NT2/D1 (cell line): ENCODE results near the gene MAN2A2.
A peak's percentile ranks its signal among the peaks of the same experiment; 100 is the strongest.

Experiments used
- DNase-seq: peaks from one replicate; pipeline ENCODE4 v3.0.0-alpha.2; 2011; ENCODE audit warnings: low read depth, low spot score
- H3K27me3 ChIP-seq: 2 replicates; pipeline ENCODE4 v1.6.0; 2011; ENCODE audit warnings: mild to moderate bottlenecking; ENCODE audit not compliant: insufficient read length, insufficient read depth
- H3K36me3 ChIP-seq: 2 replicates; pipeline ENCODE4 v1.6.1; 2011; ENCODE audit warnings: mild to moderate bottlenecking, low read length, mixed read lengths; ENCODE audit not compliant: insufficient read depth, insufficient read length
- H3K4me1 ChIP-seq: 2 replicates; pipeline ENCODE4 v1.5.1; 2011; ENCODE audit not compliant: insufficient read depth, insufficient read length
- H3K4me3 ChIP-seq: 2 replicates; pipeline ENCODE4 v1.5.1; 2011; ENCODE audit warnings: low read depth; ENCODE audit not compliant: insufficient read length
- H3K9ac ChIP-seq: 2 replicates; pipeline ENCODE4 v1.6.0; 2011; ENCODE audit warnings: low read depth; ENCODE audit not compliant: insufficient read length
- H3K9me3 ChIP-seq: 2 replicates; pipeline ENCODE4 v1.5.1; 2011; ENCODE audit warnings: mild to moderate bottlenecking, low read length; ENCODE audit not compliant: insufficient read depth
- SUZ12 ChIP-seq: IDR thresholded peaks from 2 replicates; pipeline ENCODE4 v1.6.1; 2011; ENCODE audit not compliant: insufficient read length, insufficient read depth; ENCODE audit errors: extremely low read depth
- YY1 ChIP-seq: IDR thresholded peaks from 2 replicates; pipeline ENCODE4 v1.6.1; 2011; ENCODE audit not compliant: insufficient read length, insufficient read depth
- ZNF274 ChIP-seq: IDR thresholded peaks from 2 replicates; pipeline ENCODE4 v1.6.1; 2011; ENCODE audit warnings: mild to moderate bottlenecking, low read depth, low read length

The MAN2A2 gene

DNA sequence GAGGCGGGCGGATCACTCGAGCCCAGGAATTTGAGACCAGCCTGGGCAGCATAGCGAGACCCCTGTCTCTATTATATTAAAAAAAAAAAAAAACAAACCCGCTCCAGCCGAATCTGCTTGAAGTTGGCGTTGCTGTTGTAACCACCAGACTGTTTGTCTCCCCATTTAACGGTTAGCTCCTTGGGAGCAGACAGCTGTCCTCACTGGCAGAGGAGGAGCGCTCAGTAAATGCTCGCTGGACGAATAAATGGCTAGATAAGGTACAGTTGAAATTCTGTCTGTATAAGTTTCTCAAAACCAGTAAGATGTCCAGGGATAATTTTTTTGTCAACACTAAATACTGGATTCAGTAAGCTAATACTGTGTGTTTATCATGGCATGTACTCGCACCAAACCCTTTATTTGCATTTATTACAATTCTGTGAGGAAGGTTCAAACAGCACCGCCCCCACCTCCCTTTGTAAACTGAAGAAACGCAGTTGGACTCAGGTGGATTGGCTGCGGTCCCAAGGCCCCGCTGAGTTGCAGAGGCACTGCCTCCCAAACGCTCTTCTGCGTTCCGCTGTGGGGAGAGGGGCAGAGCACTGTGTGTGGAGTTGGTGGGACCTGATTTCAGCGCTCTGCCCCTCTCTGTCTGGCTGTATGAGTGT is 52.6 kb downstream of the MAN2A2 start:
- Histone ChIP-seq H3K27me3 (peaks cover 7% of the 10 kb centered on the region), H3K4me1 (peaks cover 8% of the 10 kb centered on the region), H3K9ac (peak overlapping the region; percentile 89), H3K36me3 (peaks cover 53% of the 10 kb centered on the region), H3K4me3 (peak overlapping the region; percentile 75), H3K9me3 (no peaks in the 10 kb centered on the region)
- no peak for DNase-seq
- no peak for TF ChIP-seq SUZ12

DNA sequence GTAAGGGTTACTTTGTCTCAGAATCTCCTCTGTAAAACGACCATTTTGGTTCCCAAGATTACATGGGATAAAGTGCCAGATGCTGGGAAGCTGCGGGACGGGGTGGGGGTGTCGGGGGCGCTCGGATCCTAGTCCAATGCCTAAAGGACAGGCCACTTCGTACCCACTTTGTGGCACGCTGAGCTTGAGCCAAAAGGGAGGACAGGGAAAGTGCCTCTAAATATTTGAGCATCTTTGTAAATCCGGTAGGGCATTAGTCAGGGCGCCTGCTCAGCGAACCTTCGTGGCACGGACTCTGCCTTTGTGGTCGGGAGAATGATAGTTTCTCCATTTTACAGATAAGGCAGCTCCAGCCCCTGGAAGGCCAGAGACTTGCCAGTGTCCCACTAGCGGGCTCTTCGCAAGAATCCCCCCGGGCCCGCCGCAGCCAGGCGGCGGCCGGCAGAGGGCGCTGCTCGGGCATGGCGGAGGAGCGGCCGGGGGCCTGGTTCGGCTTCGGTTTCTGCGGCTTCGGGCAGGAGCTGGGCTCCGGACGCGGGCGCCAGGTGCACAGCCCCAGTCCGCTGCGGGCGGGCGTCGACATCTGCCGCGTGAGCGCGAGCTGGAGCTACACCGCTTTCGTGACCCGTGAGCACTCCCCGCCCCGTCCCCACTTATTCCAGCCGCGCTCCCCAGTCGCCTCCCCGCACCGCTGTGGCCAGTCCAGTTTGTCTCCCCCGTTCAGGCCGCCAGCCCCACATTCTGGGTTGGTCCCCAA is 53.4 kb downstream of the MAN2A2 start:
- peaks cover 53% of the 10 kb centered on the region for H3K36me3 ChIP-seq

DNA sequence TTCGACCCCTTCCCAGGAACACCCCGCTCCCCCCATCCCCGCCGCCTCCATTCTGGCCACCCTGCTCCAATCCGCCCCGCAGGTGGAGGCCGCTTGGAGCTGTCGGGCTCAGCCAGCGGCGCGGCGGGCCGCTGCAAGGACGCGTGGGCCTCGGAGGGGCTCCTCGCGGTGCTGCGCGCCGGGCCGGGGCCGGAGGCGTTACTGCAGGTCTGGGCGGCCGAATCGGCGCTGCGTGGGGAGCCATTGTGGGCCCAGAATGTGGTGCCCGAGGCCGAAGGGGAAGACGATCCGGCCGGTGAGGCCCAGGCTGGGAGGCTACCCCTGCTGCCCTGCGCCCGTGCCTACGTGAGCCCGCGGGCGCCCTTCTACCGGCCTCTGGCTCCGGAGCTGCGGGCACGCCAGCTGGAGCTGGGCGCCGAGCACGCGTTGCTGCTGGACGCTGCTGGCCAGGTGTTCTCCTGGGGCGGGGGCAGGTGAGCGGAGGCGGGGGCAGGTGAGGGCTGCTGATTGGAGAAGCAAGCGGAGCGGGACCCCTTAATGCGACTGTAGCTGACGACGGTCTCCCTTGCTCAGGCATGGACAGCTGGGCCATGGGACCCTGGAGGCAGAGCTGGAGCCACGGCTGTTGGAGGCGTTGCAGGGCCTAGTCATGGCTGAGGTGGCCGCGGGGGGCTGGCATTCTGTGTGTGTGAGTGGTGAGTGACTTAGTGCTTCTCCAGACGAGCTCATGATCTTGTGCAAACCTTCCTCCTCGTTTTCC is 54.1 kb downstream of the MAN2A2 start:
- Histone ChIP-seq H3K9me3 (no peaks in the 10 kb centered on the region), H3K4me1 (peaks cover 8% of the 10 kb centered on the region), H3K36me3 (peaks cover 51% of the 10 kb centered on the region), H3K9ac (peak overlapping the region; percentile 89), H3K4me3 (peak overlapping the region; percentile 75), H3K27me3 (peaks cover 7% of the 10 kb centered on the region)
- DNase-seq: no peak
- no peak for TF ChIP-seq SUZ12
- no peak for TF ChIP-seq ZNF274
- no peak for TF ChIP-seq YY1

More for the DNA sequence above, 53.4 kb downstream of the MAN2A2 start:
- H3K27me3 ChIP-seq: peaks cover 7% of the 10 kb centered on the region
- no peak for TF ChIP-seq YY1
- no peak for TF ChIP-seq SUZ12
- no peak for TF ChIP-seq ZNF274
- H3K9ac ChIP-seq: peak overlapping the region; percentile 89
- peak overlapping the region; percentile 75 for H3K4me3 ChIP-seq
- peaks cover 8% of the 10 kb centered on the region for H3K4me1 ChIP-seq
- peak; percentile 79 for DNase-seq
- no peaks in the 10 kb centered on the region for H3K9me3 ChIP-seq

DNA sequence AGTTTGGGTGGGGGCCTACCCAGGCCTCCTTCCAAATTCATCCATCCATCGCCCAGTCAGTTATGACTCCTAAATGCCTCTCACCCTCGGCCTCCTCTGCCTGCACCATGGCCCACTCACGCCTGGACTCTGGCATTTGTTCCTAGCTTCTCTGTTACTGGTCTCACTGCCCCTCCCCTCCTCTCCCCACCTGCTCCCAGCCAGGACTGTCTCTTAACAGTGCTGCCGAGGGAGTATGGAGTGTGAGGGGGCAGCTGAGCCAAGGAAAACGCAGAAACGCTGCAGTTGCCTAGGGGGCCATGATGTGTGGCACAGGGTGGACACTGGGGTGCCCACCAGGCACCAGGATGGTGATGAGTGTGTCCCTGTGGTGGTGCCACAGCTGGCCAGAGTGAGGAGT is 54.7 kb downstream of the MAN2A2 start:
- Histone ChIP-seq H3K27me3 (peaks cover 7% of the 10 kb centered on the region), H3K4me1 (peaks cover 8% of the 10 kb centered on the region), H3K9me3 (no peaks in the 10 kb centered on the region), H3K4me3 (peak overlapping the region; percentile 75), H3K36me3 (peaks cover 51% of the 10 kb centered on the region), H3K9ac (peak overlapping the region; percentile 89)
- no peak for DNase-seq
- TF ChIP-seq ZNF274 (no peak), SUZ12 (no peak), YY1 (no peak)

DNA sequence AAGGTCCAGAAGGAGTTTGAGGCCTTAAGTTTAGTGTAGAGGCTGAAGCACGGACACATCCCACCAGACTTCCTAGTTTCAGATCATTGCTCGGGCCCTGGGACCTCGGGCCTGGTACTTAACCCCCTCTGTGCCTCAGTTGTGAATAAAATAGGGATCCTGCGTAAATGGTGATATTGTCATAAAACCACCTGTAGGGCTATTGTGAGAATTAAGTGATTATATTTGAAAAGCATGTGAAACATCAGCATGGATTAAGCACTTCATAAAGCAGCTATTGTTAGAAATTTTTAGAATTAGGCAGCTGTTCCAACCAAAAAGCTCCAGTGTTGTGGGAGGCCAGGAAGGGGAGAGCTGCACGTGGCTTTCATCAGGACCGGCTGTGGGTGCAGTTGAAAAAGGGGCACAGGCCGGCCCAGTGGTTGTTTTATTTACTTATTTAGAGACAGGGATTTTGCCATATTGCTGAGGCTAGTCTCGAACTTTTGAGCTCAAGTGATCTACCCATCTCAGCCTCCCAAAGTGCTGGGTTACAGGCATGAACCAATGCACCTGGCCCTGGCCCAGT is 56.0 kb downstream of the MAN2A2 start:
- no peak for DNase-seq
- Histone ChIP-seq H3K4me1 (peaks cover 8% of the 10 kb centered on the region), H3K9ac (no peak overlapping the region), H3K27me3 (peaks cover 7% of the 10 kb centered on the region), H3K4me3 (no peak overlapping the region), H3K9me3 (no peaks in the 10 kb centered on the region), H3K36me3 (peaks cover 47% of the 10 kb centered on the region)
- no peak for TF ChIP-seq ZNF274
- TF ChIP-seq SUZ12: no peak
- no peak for TF ChIP-seq YY1

DNA sequence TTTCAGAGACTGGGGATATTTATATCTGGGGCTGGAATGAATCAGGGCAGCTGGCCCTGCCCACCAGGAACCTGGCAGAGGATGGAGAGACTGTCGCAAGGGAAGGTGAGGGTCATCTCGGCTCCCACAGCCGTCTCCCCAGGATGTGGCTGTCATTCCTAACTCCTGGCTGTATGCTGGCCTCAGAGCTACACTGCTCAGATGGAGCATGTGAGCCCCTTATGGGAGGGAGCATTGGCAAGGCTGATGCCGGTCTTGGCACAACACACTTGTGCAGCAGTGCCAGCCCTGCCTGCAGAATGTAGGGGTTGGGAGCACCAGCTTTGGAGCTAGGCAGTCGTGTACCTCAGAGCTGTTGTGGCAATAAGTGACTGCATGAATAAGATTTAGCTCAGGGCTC is 56.8 kb downstream of the MAN2A2 start:
- no peaks in the 10 kb centered on the region for H3K9me3 ChIP-seq
- no peak overlapping the region for H3K4me3 ChIP-seq
- no peak overlapping the region for H3K9ac ChIP-seq
- peaks cover 51% of the 10 kb centered on the region for H3K36me3 ChIP-seq
- TF ChIP-seq YY1: no peak
- H3K4me1 ChIP-seq: peaks cover 8% of the 10 kb centered on the region
- H3K27me3 ChIP-seq: peaks cover 7% of the 10 kb centered on the region
- DNase-seq: no peak
